HG03135 (cell line): ENCODE measurements around the gene TCHP.

Experiments used
- ATAC-seq: cut with Tn5 transposase; IDR thresholded peaks from one replicate; pipeline ENCODE4 v1.9.1; 2021; ENCODE audit warnings: mild to moderate bottlenecking, moderate library complexity; ENCODE audit not compliant: unreplicated experiment

Gene TCHP

DNA sequence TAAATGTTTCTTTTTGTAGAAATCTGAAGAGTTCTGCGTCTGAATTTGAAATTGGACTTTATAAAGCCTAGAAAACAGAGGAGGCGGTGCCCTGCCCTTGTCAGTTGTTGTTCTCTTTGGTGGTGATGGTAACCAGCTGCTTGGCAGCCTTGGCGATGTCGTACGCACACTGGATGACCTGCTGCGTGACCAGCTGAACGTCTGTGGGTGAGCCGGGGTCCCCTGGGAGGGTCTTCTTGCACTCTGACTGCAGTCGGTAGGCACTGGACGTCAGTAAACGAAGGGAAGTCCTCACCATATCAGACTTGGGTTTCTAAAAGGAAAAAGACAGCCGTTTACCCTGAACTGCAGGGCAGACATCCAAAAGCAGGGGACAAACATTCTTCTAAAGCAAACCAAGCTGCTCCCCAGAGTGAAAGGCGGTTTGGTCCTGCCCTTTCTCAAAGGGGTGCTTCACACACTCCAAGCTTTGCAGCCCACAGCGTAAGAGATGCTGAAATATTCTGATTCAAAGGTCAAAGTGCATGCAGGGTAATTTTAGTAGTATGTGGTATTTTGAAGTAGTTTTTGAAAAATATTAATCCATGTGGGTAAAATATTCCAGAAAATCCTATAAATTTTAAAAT lies 32.9 kb downstream of the TCHP start:
- no peak for ATAC-seq

- ATAC-seq = no peak
These were observed 34.0 kb downstream of the TCHP start for GRCh38 chr12:109934026-109934425.

- ATAC-seq = no peak
These were observed 37.3 kb downstream of the TCHP start for GRCh38 chr12:109937371-109937770.

- no peak for ATAC-seq
These were observed 38.9 kb downstream of the TCHP start for GRCh38 chr12:109938947-109939346.

DNA sequence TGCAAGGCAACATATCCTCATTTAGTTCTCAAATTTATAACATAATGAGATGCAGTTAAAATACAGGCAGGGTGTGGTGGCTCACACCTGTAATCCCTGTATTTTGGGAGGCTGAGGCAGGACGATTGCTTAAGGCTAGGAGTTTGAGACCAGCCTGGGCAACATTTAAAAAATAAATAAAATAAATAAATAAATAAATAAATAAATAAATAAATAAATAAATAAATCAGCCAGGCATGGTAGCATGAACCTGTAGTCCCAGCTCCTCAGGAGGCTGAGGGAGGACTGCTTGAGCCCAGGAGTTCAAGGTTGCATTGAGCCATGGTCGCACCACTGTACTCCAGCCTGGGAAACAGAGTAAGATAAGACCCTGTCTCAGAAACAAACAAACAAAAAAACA lies 39.4 kb downstream of the TCHP start:
- no peak for ATAC-seq

- ATAC-seq = no peak
These were observed 40.4 kb downstream of the TCHP start for GRCh38 chr12:109940339-109940923.

DNA sequence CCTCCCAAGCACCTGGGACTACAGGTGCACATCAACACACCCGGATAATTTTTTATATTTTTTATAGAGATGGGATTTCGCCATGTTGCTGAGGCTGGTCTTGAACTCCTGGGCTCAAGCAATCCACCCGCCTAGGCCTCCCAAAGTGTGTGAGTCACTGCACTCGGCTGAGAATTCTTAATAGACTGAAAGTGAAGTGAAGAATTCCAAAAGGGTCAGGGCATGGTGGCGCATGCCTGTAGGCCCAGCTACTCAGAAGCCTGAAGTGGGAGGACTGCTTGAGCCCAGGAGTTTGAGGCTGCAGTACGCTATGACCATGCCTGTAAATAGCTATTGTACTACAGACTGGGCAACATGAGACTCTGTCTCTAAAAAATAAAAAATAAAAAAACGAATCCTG lies 43.7 kb downstream of the TCHP start:
- ATAC-seq = no peak

DNA sequence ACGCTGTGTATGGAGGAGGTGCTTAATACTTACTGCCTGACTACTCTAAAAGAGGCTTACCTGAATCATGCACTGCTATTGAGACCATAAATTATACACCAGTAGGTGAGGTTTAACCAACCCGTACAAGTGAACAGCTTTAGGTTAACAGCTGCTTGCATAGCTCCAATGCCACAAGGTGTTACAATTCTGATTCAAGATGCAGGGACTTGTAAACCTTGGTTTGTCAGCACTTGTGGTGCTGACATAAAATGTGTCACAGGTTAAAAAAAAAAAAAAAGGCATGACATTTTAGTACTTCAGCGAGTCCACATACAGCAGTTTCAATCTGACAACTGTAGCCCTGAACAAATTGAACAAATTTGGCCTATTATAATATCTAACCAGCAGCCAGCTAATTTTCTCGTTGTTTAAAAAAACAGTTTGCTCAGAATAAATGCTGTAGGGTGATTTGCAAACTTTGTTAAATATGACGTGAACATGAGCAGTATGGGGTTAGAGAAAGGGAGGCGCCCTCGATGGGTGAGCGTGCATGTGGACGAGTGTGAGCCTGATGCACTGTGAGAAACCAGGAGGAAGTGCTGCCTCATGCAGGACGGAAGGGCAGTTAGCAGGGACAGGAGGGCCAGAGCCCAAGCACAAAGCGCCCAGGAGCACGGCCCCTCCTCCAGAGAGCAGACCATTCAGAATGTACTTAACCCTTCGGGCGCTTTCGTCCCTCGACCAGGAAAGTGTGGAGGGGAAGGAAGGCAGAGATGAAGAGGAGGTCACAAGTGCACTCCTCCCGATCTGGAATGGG lies 44.7 kb downstream of the TCHP start:
- no peak for ATAC-seq

DNA sequence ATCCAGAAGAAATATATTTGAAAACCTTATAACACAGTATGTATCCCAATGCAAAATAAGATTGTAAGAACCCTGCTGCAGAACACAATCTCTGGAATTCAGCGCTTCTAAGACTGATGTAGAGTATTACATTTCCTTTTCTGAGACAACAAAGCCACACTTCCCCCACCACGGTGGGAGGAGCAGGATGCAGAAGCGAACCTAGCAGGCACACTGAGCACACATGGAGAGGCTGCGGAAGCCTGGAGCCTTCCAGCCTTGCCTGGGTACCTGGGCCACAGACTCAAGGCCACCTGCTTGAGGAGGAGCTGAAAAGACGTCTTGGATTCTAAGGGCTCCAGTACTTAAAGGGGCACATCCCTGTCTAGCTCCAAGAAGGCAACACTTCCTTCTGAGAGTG lies 46.4 kb downstream of the TCHP start:
- ATAC-seq = no peak

DNA sequence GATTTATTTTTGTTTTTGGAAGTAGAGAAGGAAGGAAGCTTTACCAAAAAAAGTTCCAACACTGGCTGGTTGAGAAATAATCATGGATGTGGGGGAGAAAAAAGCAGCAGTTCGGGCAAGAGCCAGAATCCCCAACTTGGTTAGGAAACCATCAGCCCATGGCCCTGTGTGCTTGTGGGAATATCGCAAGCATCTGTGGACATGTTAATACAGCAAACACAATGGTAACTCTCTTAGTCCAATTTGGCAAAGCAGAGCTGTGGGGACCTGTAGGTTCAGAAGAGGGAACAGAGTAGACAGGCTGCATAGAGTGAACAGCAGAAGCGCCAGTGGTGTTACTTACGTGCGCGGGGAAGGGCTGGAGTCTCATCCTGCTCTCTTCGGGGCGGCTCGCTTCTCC lies 46.8 kb downstream of the TCHP start:
- no peak for ATAC-seq

- ATAC-seq = no peak
These were observed 47.4 kb downstream of the TCHP start for GRCh38 chr12:109947521-109947920.

DNA sequence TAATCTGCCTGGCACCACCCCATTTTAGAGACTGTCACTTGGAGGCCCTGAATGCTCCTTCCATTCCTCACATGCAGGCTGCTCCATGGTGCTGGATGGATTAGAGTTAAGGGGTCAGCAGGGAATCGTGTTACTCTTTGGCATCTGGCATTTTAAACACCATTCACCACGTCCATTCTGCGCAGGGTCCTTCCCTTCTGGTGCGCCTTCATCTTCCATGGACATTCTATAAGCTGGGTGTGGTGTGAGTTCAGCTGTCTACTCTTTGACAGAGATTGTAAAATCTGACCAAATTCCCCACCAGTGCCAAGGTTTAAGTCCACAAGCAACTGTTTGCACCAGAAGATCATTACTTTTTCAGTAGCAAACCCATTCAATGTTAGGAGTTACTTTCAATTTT lies 48.3 kb downstream of the TCHP start:
- no peak for ATAC-seq

GRCh38 chr12:109949089-109949488 lies 49.0 kb downstream of the TCHP start:
- no peak for ATAC-seq

GRCh38 chr12:109950625-109951024 lies 50.6 kb downstream of the TCHP start:
- ATAC-seq = no peak

GRCh38 chr12:109951136-109951535 lies 51.1 kb downstream of the TCHP start:
- ATAC-seq = no peak

- no peak for ATAC-seq
These were observed 51.7 kb downstream of the TCHP start for GRCh38 chr12:109951751-109952150.

DNA sequence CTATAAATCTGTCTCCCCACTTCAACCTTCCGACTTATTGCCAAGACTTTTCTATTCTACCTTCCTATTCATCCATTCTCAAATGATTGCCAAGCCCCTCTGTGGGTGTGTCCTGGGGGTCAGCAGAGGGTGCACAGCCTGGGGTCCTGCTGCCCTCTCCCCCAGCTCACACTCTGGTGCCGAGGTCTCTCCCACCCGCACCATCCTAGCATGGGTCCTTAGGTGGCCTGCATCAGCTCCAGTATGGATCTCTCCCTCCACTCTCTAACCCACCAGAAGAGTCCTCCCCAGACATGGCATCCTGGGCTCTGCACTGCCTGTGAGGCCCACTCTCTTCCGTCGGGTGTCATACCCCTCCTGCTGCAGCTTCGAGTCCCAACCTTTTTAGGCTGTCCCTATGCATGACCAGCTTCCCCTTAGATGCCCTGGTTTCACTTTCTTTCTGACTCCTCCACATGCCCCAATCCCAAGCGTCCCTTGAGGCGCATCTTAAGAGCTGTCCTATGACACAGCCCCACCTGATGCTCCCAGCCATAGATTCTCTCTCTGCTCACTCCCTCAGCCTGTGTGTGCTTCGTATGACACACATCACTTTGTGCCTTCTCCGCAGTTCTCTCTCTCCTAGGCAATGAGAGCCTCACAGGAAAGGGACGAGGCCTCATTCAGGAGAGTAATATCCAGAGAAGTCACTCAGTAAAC lies 52.2 kb downstream of the TCHP start:
- ATAC-seq = no peak

- no peak for ATAC-seq
These were observed 52.8 kb downstream of the TCHP start for GRCh38 chr12:109952873-109953272.

GRCh38 chr12:109953656-109954055 lies 53.6 kb downstream of the TCHP start:
- ATAC-seq = no peak

GRCh38 chr12:109958374-109958773 lies 58.3 kb downstream of the TCHP start:
- no peak for ATAC-seq

GRCh38 chr12:109959411-109960093 lies 59.5 kb downstream of the TCHP start:
- no peak for ATAC-seq
